SK-N-MC (cell line): ENCODE results near the gene MMP20.

ENCODE experiments used
- DNase-seq: peaks from one replicate; pipeline ENCODE4 v3.0.0-alpha.2; 2011; ENCODE audit warnings: low read depth, low spot score
- H3K27ac ChIP-seq: fragments of 200-600 bp; sonication (generic); 2 replicates; pipeline ENCODE4 v1.5.1; 2016; ENCODE audit warnings: mixed run types
- H3K36me3 ChIP-seq: fragments of 200-600 bp; sonication (generic); 2 replicates; pipeline ENCODE4 v1.6.1; 2017; ENCODE audit warnings: antibody characterized with exemption, low read length, mixed read lengths; ENCODE audit not compliant: insufficient read depth
- H3K4me3 ChIP-seq: fragments of 200-600 bp; sonication (generic); 2 replicates; pipeline ENCODE4 v1.5.1; 2016
- H3K9ac ChIP-seq: fragments of 200-600 bp; sonication (generic); 2 replicates; pipeline ENCODE4 v1.8.0; 2017; ENCODE audit warnings: mixed run types, mixed read lengths; ENCODE audit not compliant: insufficient read length
- H3K9me3 ChIP-seq: fragments of 200-600 bp; sonication (generic); 2 replicates; pipeline ENCODE4 v1.6.1; 2017; ENCODE audit warnings: low read depth, mild to moderate bottlenecking, antibody characterized with exemption, low read length, moderate library complexity, mixed read lengths
- EZH2 ChIP-seq: fragments of 200-600 bp; sonication (generic); IDR thresholded peaks from one replicate; pipeline ENCODE4 v1.6.1; 2017; ENCODE audit warnings: antibody characterized with exemption
- FOXP2 ChIP-seq: optimal IDR thresholded peaks from 2 replicates; pipeline ENCODE3; 2011; ENCODE audit warnings: mild to moderate bottlenecking, moderate library complexity; ENCODE audit not compliant: insufficient read depth; ENCODE audit errors: extremely low read length, control extremely low read depth
- POLR2AphosphoS5 ChIP-seq: IDR thresholded peaks from 2 replicates; pipeline ENCODE4 v1.6.1; 2012; ENCODE audit warnings: mild to moderate bottlenecking, low read depth, low read length, borderline replicate concordance

MMP20 gene

GRCh38 chr11:102527684-102528083 lies 97.4 kb downstream of the MMP20 start:
- no peaks in the 10 kb centered on the region for H3K36me3 ChIP-seq
- DNase-seq = no peak
- no peak overlapping the region for H3K9ac ChIP-seq
- H3K27ac ChIP-seq = no peak overlapping the region
- no peak overlapping the region for H3K4me3 ChIP-seq
- no peak for TF ChIP-seq EZH2
- no peak for TF ChIP-seq POLR2AphosphoS5
- no peak for TF ChIP-seq FOXP2
- H3K9me3 ChIP-seq = no peaks in the 10 kb centered on the region

- no peaks in the 10 kb centered on the region for H3K9me3 ChIP-seq
- no peak for DNase-seq
- H3K36me3 ChIP-seq = no peaks in the 10 kb centered on the region
- H3K27ac ChIP-seq = no peak overlapping the region
- H3K4me3 ChIP-seq = no peak overlapping the region
- TF ChIP-seq FOXP2 (no peak), EZH2 (no peak)
- no peak overlapping the region for H3K9ac ChIP-seq
Measured at GRCh38 chr11:102527041-102527440, 98.1 kb downstream of the MMP20 start.
